Erythroblast (primary cell): Measurements from ENCODE around the gene KLHL34.

Experiments
- GATA1 ChIP-seq: IDR thresholded peaks from 2 replicates; pipeline ENCODE4 v1.6.1; 2011; ENCODE audit warnings: low read depth, mild to moderate bottlenecking, control low read depth, low read length, moderate library complexity
- POLR2A ChIP-seq: IDR thresholded peaks from 2 replicates; pipeline ENCODE4 v1.6.1; 2011; ENCODE audit warnings: mild to moderate bottlenecking, low read length

DNA sequence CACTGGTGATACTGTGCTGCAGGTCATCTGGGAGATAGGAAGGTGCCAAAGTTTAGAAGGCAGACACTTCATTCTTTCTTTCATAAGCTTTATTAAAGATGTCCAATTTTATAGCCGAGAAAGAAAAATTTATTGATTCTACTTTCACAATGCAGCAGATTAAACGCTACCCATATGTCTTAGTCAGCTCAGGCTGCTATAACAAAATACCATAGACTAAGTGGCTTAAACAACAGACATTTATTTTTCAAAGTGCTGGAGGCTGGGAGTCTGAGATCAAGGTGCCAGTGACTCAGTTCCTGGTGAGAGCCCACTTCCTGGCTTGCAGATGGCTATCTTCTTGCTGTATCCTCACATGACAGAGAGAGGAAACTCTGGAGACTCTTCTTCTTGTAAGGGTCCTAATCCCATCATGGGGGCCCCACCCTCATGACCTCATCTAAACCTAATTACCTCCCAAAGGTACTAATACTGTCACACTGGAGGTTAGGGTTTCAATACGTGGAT is 33.4 kb upstream of the KLHL34 start:
- TF ChIP-seq POLR2A (no peak), GATA1 (no peak)
